Fibroblast of gingiva (primary cell): ENCODE measurements around the gene STEAP1B.

ENCODE experiments used
- DNase-seq: peaks from one replicate; pipeline ENCODE4 v3.0.0-alpha.2; 2011; ENCODE audit warnings: low read depth

Gene STEAP1B

DNA sequence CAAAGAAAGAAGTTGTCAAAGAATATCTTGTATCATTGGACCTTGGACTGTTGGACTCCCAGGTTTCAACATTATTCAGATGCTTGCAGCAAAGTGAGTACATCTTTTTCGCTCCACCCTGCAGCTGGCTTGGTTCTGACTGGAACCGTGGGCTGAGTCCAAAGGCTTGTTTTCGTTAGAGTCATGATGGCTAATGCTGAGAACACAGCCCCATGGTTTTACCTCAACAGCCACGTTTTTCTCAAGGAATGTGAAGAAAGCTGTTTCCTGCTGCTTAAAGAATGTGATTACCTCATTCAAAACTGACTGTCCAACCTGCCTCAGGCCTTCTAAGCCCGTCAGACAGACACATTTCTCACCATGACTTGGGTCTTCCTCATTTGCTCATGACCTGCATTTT is 69.5 kb downstream of the STEAP1B start:
- peak; percentile 17 for DNase-seq

DNA sequence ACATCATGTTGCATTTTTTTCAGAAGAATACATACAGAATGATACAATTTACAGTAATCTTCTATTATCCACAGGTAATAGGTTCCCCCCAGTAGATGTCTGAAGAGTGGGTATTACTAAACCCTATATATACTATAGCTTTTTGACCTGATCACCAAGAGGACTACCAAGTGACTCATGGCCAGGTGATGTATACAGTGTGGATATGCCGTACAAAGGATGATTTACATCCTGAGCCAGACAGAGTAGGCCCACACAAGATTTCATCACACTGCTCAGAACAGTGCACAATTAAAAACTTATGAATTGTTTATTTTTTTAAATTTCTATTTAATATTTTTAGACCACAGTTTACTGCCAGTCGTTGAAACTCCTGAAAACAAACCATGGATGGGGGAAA is 70.6 kb downstream of the STEAP1B start:
- no peak for DNase-seq

DNA sequence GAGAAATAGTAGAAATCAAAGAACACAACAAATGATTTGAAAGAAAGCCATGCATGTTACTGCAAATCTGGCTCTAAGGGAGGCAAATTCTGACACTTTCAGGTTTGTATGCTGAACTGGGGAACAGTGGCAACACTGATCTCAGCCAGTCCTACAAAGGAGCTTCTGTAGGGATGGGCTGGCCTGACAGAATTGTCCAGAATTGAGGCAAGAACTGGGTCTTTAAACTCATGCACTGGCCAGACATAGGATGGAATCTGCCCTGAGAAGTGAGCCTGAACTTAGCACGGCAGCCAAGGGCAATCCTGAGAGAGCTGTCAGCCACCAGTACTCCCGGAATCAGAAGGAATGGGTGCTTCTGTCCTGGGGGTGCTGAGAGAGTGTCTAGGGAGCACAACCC is 72.1 kb downstream of the STEAP1B start:
- no peak for DNase-seq

DNA sequence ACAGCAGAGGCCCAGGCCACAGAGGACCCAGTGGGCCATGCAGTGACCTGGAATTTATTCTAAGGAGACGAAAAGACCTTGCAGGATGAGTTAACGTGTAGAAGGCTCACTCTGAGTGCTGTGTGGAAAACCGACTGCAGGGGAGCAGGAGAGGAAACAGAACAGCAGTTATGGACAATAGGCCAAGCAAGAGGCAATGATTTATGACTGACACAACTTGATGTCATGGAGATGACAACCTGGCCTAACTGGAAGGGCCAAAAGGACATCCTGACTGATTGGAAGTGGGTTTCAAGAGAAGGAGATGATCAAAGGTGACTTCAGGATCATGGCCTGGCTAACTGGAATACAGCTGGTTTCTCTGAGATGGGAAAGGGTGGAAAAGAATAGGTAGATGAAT is 72.9 kb downstream of the STEAP1B start:
- no peak for DNase-seq

DNA sequence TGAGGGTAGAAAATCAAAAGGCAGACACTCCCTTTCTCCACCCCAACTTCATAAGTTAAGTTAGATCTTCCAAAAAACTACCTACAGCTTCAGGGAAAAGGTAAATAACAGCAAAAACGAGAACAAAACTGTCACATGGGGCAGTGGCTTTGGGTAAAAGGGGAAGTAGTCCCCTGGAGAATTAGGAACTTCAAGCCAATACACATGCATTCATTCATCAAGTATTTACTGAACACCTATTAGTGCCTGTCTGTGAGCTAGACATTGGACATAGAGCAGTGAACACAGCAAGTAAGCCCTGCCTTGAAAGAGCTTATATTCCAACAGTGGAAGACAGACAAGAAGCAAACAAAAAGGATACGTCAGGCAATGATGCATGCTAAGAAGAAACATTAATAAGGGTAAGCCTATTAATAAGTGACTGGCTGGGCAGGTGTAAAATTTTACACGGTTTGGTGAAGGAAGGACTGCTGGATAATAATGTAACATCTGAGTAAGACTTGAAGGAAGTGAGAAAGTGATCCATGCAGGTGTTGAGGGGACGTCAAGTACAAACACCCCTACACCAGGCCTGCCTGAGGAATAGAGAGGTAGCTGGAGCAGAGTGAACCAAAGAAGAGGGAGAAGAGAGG is 73.4 kb downstream of the STEAP1B start:
- no peak for DNase-seq

DNA sequence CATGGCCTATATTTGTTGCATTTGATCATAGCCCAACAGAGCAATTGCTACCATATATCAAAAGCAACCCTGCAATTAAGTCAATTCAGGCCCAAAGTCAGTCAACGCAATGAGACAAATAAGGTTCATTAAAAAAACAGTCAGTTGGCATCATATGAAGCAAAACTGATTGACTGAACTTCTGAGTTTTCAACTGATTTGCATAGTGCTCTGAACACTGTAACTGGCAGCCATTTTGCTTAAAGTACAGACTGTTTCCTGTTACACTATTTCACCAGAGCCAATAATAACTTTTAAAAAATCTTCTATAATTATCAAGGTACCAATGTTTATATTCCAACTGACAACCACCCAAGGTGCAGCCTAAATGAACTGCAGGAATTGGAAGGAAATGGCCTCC is 74.6 kb downstream of the STEAP1B start:
- DNase-seq = no peak

DNA sequence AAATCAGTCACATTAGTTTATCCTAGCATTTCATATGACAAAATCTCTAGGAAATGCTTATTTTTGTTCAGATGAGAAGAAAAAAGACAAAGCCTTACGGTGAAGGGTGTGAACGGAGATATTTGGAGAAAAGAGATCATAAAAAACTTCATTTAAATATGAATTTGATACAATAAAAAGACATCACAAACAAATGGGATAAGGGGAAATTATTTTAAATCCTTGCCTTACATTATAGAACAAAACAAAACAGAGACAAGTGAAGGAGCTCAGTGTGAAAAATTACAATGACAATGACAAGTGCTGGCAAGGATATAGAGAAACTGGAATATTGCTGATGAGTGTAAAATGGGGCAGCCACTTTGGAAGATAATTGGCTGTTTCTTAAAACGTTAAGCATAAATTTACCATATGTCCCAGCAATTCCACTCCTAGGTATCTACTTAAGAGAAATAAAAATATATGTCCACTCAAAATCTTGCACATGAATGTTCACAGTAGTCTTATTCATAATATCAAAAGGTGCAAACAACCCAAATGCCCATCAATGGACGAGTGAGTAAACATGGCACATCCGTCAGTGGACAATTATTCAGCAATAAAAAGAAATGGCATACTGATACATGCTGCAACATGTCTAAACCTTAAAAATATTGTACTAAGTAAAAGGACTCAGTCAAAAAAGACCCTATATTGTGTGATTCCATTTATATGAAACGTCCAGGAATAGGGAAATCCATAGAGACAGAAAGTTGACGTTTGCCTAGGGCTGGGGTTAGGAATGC is 77.0 kb downstream of the STEAP1B start:
- DNase-seq = no peak

DNA sequence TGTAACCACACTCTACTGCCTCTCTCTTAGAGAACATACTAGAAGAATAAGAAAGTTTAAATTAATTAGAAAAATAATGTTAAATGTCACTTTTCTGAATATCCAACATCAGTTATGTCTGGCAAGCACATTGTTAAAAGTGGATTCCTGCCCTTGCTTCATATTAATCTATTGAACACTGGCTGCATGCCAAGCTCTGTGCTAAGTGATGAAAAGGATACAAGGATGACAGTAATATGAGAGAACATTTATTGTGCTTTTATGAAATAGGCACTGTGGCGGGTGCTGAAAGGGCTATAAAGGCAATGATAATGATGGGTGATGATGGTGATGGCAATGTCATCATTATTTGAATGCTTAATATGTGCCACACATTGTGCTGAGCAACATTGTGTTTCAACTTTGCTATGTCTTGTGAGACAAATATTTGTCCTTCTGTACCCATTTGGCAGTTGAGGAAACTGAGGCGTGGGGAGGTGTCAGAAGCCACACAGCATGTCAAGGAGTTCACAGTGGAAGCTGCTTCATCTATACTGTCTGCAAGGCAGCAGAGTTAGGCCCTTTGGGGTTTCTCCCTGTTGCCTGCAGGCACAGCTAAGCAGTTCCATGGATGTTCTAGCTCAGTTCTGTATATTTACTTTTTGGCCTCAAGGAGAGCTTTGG is 78.9 kb downstream of the STEAP1B start:
- peak; percentile 22 for DNase-seq

DNA sequence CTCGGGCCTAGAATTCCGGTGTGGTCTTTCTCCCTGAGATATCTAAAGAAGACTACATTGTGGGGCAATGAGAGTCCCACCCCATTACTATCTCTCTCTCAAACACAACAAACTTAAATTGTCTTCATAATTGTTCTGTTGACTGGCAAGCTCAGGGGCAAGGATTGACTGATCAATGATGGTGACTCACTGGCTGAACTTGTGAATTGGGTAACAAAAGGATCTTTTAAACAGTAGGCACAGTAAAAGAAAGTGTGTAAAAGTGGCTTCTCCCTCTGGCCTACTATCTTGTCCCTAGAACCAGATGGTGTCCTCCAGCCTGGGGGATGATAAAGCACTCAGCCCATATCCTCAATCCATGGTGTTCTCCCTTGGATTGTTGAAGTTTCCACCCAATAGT is 80.0 kb downstream of the STEAP1B start:
- no peak for DNase-seq

DNA sequence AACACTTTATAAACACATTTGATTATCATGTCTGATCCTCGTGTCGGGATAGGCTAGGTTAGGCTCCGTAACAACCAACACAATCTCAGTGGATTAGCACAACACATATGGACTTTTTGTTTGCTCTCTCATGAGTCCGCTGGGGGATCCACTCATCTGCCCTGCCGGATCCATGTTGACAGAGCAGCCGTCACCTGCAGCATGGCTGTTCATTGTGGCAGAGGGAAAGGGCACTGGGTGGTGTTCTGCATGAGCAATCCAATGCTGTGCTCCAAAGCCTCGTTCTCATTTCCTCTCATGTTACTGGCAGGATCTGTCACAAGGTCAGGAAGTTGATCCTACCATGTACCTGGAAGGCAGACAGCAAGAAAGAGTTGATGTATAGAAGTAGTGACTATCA is 80.5 kb downstream of the STEAP1B start:
- DNase-seq = no peak

DNA sequence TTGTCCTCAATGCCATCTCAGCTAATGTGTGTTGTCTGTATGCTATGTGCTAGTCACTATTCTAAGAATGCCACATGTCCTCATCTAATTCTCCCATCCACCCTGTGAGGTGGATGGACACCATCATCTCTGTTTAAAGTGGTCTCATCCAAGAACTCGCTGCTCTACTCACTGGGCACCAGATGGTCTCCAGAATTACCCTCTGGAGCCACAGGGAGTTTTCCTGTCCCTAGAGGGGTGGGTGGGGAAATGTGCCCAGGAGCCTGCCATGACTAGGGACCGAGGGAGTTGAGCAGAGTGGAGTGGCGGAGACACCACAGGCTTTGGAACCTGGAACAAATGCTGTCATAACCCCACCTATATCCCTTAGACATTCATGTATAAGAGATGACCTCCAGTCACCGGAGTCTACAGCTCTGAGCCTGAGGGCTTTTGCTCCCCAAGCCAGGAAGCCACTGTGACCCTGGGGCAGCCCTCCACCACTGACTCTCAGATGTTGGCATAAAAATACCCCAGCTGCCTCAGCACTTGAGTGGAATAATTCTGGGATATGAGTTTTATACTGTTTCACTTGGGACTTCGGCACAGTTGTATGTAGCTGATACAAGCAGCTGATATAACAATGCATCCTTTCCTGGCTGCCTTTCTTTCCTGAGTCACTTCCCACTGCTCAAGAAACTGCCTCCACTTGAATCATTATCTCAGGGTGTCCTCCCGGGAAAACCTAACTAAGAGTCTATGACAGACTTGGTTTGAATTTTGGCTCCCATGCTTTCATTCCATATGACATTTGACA is 81.5 kb downstream of the STEAP1B start:
- no peak for DNase-seq

DNA sequence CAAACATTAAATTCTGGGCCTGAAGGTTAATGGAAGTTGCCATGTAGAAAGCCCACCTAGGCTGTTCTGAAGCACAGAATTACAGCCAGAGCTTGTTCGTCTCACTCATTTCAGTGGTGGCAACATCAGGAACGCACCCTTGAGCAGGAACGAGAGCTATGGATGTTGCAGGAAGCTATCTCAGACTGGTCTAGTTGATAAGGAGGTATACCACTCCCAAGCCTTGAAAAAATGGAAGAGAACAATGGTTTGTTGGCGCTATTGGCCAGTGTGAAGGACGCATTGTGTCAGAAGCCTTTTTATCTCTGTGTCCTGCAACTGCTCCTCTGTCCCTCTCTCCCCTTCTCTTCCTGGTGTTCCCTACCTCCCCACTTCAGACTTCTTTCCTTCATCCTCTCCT is 82.1 kb downstream of the STEAP1B start:
- DNase-seq = no peak

DNA sequence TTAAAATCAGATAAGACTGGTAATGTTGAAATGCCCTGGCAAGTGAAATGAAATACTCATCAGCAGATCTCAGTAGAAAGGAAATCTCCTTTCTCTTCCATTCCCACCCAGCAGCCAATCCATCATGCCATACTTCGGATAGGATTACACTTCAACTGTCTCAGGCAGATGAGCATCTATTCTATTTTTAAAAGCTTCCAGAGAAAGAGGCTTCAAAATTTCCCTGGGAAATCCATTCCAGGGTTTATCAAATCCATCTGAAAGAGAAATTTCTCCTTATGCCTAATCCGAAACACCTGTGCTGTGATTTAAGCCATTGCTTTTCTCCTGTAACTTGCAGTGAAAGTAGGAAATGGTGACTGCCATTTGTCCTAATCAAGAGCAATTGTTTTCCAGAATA is 82.6 kb downstream of the STEAP1B start:
- DNase-seq = no peak

DNA sequence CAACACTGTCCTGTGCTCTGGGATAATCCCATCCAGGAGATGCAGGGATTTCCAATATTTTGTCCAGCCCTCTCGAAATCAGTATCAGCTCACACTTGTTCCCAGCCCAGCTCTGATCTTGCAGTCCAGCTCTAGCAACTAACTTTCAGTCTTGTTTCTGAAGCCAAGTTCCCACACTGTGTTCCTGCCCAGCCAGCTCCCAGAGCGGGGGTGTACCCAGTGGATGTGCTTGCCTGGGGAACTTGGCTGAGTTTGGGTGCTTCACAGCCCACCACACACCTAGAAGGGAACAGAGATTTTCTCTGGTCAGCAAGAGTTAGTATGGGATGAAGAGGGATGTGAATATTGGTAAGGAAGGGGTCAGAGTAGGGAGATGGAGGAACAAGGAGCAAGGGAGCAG is 85.6 kb downstream of the STEAP1B start:
- DNase-seq = no peak

DNA sequence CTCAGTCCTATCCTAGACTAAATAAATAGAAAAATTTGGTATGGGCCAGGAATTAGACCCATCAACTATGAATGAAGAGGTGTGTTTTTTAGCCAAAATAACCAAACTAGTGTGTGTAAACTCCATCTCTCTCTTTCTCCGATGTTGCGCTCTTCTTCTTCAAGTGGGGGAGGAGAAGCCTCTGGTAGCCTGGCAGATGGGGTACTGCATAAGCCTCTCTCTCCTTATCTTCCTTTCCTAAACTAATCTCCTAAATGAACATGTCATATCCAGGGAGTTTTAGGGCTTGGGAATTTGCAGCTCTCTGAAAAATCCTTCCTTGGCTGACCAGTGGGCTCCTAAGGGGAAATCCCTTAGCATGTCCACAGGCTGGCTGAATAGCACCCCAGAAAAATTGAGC is 86.8 kb downstream of the STEAP1B start:
- no peak for DNase-seq

DNA sequence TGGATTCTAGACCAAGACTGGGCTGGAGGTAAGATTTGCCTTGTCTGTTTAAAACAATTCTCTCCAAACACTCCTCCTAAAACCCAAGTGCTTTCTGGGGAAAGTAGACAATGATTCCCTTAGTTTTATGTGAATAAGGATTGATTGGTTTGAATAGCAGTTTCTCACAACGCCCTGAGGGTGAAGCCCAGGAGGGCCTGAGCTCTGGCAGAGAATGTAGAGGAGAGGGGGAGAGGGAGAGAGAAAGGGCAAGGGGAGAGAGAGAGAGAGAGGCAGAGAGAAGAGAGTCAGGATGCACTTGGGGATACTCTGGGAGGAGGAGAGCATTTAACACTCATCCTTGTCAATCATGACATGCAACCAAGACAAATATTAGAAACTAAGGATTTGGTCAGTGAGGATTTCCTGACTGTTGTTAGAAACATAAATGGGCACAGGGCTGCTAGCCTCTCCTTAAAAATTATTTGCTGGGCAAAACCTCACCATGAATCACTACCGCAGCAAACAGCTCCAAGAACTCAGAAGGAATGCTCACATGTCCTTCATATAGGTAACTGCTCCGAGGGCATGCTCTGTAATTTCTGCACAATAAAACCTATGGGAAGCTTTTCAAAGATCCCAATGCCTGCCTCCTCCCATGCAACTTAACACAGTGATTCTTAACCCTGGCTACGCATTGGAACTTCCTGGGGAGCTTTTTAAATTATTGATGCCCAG is 87.9 kb downstream of the STEAP1B start:
- DNase-seq = no peak

DNA sequence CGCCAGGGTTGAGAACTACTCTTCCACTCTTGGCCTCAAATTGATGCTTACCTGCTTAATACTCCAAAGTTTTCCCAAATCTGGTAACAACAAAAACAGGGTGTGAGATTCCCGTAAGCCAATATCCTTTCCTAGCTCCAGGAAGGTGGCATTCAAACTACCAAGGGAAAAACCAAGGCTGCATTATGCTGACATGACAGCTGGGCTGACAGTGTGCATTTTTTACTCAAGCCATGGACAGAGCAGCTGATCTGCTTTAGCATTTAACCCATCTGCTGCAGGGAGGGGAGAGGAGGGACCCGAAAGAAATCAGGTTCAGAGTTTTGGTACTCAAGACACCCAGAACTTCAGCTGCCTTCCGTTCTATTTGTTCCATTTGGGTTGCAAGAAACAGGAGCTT is 93.3 kb downstream of the STEAP1B start:
- DNase-seq = no peak

DNA sequence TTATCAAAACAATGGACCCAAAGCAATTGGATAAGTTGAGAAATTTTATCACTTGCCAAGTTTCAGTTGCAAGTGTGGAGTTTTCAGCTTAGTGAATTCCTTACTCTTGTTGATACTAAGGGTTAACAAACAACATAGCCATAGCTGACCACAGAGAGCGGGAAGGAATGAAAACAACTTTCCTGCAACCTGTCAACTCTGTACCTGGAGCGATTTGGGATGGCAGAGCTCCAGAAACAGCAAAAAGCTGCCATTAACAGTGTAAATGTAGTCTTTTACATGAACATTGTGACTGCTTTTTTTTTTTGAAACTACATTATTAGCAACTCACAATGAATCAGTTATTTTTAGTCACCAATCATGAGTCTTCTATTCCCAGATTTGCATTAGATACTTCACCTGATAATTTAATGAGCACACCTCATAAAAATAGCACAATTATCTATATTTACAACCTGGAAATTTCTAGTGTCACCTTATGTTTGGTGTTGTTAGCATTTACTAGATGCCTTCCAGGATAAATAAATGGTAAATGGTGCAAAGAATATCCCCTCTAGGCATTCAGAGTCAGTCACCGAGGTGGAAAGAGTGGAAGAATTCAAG is 95.5 kb downstream of the STEAP1B start:
- no peak for DNase-seq

DNA sequence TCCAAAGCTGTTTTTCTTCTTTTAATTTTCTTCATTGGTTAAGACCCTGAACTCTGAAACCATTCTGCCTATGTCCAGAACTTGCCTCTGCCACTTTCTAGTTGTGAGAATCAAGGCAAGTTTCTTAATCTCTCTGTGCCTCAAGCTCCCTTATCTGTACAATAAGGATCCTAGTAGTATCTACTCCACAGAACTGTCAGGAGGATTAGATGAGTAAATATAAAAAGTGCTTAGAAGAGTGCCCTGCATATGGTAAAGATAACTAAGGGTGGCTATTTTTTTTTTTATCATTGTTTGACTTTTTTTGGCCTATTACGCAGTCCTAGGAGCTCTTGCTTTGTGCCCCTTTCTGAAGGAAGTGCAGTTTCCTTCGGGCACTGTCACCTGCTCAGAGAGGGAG is 96.6 kb downstream of the STEAP1B start:
- no peak for DNase-seq

DNA sequence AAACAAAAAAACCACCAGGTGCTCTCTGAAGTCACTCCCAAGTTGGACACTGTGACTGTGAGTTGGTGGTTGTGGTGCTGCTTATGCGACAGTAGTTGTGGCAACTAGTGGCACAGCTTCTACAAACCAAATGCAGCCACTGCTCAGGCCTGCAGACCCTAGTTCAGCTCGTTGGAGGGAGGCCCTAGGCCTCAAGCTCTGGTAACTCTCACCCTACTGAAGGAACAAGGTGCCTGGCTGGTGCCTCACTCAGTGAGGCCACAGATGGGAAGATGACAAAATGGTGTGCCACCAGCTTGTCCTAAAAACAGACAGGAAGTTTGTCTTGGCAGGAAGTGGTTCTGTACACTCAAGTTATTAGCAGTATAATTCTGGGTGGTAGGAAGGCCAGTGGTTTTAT is 97.7 kb downstream of the STEAP1B start:
- DNase-seq = no peak

DNA sequence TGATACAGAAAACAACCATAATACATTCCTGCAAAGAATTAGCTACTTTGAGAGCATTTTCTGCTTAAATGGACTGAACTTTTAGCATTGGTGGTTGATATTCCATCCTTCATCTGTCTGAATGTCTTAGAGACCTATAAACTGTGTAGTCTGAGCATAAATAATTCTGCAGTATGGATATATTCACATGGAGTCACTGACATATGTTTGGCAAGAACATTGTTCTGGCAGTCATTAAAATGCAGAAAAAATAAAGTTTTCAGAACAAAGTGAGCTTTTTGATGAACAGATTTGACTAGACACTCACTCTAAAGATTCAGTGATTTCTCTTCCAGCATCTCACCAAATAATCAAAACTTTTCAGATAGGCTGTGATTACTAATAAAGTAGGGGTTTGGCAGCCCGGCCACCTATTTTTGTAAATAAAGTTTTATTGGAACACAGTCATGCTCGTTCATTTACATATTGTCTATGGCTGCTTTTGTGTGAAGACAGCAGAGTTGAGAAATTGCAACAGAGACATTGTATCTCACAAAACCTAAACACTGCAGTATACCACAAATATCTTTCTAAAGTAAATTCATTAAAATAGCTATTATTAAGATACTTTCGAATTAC is 98.9 kb downstream of the STEAP1B start:
- no peak for DNase-seq
